Ramos (cell line): Measurements from ENCODE around the gene PCDHA11.

Source experiments
- in situ Hi-C: fragments of 300-500 bp; cut with MboI; formaldehyde crosslinking; loops from one replicate; pipeline ENCODE4 v1.14.3; 2022; ENCODE audit warnings: low sequenced_read_pairs; ENCODE audit not compliant: unreplicated experiment

The PCDHA11 gene

DNA sequence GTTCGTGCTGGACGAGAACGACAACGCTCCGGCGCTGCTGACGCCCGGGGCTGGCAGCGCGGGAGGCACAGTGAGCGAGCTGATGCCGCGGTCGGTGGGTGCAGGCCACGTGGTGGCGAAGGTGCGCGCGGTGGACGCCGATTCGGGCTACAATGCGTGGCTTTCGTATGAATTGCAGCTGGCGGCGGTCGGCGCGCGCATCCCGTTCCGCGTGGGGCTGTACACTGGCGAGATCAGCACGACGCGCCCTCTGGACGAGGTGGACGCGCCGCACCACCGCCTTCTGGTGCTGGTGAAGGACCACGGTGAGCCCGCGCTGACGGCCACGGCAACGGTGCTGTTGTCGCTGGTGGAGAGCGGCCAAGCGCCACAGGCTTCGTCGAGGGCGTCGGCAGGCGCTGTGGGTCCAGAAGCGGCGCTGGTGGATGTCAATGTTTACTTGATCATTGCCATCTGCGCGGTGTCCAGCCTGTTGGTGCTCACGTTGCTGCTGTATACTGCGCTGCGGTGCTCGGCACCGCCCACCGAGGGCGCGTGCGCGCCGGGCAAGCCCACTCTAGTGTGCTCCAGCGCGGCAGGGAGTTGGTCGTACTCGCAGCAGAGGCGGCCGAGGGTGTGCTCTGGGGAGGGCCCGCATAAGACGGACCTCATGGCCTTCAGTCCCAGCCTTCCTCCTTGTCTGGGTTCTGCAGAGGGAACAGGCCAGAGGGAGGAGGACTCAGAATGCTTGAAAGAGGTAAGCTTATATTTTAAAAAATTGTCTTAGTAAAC is 15.4 kb downstream of the PCDHA11 start:
- in situ Hi-C loops = no loop called here

DNA sequence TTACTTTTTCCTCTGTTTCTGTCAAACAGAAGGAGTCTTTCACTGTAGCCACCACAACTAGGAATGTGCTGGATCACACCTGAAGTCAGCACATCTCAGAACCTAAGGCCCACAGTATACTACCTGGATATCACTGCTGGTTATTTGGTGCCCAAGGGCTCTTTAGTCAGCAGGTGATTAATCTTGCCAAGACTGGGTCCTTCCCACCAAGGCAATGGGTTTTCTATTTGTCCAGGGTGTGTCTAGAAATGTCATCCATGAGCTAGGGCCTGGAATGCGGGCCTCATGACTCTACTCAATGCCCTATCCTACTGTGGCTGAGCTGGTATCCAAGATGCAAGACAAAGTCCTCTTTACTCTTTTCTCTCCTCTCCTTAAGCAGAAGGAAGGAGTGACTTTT is 47.6 kb downstream of the PCDHA11 start:
- in situ Hi-C loops = no loop called here
